NOMO-1 treated with DMSO at 0.1 percent for 48 hours (cell line): ENCODE data around the gene SMARCA4.

Experiments
- DNase-seq: peaks from one replicate; lab custom pipeline; 2025; ENCODE audit not compliant: unreplicated experiment; lab: John Stamatoyannopoulos, UW

The SMARCA4 gene

DNA sequence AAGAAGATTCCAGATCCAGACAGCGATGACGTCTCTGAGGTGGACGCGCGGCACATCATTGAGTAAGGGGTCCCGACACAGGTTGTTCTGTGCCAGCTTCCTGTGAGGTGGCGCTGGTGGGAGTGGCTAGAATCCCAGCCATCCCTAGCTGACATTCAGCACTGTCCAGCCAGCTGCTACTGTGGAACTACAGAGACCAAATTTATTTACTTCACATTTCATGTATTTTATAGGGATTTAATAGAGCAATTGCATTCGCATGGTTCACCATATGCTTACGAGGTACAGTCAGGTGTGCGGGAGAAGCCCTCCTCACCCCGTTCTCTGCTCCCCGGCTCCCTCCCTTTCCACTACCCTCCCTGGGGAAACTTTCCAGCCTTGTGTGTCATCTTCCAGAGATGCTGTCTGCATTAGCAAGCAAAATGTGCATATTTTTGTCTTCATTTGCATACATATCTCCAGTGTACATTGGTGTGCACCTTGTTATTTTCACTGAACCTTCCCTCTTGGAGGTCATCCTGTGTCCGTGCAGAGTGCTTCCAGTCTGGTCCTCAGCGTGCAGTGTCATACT is 47.2 kb downstream of the SMARCA4 start:
- no peak for DNase-seq

DNA sequence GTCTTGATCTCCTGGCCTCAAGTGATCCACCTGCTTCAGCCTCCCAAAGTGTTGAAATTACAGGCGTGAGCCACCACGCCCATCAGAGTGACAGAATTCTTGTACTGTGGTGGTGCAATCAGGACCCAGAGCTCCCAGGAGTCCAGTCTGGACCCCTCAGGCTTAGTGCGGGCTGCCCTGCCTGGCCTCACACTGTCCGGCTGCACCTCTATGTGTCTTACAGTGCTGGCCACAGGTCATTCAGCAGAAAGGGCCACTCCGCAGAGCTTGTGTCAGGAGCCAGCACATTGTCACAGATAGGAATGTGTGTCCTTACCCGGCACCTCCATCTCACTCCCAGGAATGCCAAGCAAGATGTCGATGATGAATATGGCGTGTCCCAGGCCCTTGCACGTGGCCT is 49.2 kb downstream of the SMARCA4 start:
- DNase-seq = no peak

DNA sequence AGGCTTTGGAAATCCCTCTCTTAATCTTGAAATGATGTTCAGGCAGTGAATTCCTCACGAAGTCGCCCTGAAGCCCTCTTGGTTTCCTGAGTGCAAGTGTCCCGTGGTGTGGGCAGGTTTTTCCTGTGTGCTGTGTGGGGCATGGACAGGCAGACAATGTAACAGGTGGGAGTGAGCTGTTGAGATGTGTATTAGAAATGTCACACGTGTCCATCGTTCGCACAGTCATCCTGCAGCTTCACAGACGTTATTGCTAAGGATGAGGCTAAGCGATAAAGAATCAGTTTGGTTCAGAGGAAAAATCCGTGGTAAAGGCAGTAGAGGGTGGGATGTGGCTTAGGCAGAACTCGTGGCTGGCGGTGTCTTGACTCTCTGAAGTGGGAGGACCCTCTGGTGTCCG is 51.7 kb downstream of the SMARCA4 start:
- no peak for DNase-seq

DNA sequence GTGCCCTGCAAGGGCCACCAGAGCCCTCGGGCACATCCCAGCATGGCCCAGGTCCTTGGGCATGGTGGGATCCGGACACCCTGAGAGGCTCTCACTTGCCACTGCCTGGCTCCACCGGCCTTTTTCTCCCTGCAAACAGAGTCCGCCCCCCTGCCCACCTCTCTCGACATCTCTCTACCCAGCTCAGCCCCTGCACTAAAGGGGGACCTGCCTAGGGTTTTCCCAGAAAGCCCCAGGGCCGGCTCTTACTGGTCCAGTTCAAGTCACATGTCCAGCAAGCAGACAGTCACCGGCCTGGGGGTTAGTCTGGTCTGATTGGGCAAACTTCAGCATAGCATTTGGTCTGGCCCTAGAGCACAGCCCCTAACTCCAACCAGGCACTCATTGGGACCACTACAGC is 52.9 kb downstream of the SMARCA4 start:
- no peak for DNase-seq

DNA sequence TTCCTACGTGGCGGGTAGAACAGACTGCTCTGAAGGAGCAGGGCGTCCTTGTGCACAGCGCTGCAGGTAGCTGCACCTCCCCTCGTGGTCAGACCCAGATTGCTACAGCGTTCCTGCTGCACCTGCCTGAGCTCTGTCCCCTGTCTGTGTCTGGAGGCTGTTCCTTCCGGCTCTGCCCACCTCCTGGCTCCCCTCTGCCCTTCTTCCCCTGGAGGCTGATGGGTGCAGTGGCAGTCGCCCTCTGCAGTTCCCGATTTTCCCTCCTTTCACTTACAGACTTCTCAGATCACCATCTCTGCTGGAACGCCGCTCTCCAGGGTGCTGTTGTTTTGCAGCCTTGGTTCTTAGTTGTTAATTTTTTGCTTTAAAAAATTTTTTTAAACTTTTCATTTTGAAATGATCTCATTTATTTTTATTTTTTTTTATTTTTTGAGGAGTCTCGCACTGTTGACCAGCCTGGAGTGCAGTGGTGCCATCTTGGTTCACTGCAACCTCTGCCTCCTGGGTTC is 53.6 kb downstream of the SMARCA4 start:
- DNase-seq = no peak

DNA sequence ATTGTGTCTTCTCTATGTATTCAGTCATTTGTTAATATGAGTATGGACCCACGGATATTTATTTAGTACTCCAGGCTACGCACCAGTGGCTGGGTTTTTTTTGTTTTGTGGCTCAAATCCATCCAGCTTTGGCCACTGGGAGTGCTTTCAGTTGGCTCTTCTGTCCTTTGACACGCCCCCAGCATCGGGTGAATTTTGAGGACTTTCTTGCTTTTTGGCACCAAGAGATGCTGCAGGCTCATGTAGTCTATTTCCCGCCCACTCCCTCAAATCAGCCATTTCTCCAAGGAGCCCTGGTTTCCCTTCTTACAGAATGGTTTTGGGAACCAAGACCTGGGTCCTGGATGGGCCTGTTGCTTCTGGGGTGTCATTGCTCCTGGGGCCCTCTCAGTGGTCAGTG is 55.8 kb downstream of the SMARCA4 start:
- DNase-seq = no peak

DNA sequence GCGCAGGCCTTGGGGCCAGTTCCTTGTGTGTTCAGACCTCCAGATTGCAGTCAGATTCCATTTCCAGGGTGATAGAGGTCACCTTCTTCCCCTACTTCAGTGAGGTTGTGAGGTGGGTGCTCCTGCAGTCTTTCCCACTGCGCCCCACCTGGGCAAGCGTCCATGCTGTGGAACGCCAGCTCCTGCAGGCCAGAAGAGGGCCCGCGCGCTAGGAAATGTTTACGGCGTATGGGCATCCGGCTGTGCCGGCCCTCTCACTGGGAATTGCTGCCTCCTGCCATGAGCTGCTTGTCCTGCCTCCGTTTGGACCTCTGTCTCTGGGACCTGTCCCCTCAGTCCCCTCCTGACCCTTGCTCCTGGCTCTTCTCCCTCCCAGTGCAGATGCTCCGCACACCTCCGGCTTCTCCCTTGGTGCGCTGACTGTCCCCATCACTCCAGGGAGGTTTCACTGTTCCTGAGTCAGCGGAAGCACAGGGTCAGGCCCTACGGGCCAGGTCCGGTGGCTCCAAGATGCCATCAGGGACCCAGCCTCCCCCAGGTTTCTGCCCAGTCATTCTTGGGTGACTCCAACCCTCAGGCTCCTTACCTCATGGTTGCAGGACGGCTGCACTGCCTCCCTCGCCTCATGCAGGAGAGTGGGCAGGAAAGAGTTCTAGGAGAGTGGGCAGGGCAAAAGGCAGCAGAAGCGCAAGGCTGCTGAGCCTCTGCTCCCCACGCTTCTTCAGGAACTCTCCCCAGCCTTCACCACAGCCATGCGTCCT is 56.6 kb downstream of the SMARCA4 start:
- no peak for DNase-seq

DNA sequence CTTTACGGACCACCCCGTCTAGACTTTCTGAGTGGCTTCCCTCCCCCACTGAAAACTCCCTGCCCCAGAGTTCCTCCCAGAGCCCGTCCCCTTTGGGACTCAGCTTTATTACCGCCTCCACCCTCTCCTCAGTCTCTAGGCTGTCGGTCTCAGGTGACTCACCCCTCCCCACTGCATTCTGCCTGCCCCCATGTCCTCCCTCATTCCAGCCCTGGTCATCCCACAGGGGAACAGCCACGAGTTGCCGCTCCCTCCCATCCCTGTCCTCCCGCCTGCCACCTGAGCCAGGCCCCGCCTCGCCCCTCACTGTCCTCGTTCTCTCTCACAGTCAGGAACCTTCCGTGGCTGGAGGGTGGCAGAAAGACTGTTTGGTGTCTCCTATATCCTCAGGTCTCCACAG is 57.3 kb downstream of the SMARCA4 start:
- DNase-seq = no peak

DNA sequence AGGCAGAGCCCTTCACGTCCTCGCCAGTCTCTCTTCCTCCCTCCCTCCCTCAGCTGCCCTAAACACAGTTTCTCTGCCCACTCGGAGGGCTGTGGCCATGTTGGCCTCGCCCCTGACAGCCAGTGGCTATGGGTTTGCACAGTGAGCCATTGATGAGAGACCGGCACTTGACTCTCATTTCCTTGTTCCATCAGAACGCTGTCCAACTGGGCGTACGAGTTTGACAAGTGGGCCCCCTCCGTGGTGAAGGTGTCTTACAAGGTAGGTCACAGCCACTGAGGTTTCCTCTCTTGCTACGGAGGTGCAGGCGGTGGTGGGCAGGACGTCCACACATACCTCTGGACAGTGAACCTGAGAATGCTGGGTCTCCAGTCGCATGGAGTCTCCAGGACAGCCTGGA is 57.9 kb downstream of the SMARCA4 start:
- DNase-seq = no peak

DNA sequence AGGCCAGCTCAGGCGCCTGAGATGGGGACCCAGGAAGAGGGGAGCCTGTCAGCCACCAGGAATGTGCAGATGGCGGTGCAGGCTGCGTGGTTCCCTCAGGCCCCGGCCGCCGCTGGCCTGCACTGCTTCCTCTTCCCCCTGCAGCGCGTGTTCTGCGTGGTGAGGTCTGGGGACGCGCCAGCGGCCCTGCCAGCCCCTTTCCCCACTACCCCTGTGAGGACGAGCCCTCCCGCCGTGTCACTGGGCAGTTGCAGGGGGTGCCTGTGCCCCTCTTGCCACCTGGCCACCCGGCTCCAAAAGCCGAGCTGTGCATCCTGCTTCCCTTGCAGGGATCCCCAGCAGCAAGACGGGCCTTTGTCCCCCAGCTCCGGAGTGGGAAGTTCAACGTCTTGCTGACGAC is 58.4 kb downstream of the SMARCA4 start:
- no peak for DNase-seq

DNA sequence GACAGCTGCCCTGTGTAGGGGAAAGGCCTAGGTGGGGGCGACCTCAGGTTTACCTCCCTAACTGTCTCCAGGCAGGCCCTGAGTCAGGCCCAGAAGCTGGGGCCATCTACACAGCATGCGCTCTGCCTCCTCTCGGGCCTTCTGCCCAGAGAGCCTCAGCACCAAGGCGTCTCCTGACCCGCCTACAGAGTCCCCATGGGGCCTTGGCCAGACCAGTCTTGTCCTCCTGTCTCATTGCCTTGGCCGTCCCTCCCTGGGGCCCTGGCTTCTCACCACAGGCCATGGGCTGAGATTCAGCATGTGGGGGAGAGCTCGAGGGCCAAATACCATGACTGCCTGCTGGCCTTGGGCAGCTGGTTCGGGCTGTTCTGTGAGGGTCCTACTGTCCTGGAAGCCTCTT is 59.0 kb downstream of the SMARCA4 start:
- DNase-seq = no peak

DNA sequence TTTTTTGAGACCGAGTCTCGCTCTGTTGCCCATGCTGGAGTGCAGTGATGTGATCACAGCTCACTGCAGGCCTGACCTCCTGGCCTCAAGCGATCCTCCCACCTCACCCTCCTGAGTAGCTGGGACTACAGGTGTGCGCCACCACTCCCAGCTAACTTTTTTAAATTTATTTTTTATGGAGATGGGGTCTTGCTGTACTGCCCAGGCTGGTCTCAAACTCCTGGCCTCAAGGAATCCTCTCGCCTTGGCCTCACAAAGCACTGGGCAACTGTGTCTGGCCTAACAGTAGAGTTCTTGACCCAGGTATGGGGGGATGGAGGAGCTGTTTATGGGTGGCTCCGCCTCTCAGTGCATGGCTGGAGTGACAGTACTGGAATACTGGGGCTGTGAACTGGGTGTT is 59.6 kb downstream of the SMARCA4 start:
- no peak for DNase-seq

DNA sequence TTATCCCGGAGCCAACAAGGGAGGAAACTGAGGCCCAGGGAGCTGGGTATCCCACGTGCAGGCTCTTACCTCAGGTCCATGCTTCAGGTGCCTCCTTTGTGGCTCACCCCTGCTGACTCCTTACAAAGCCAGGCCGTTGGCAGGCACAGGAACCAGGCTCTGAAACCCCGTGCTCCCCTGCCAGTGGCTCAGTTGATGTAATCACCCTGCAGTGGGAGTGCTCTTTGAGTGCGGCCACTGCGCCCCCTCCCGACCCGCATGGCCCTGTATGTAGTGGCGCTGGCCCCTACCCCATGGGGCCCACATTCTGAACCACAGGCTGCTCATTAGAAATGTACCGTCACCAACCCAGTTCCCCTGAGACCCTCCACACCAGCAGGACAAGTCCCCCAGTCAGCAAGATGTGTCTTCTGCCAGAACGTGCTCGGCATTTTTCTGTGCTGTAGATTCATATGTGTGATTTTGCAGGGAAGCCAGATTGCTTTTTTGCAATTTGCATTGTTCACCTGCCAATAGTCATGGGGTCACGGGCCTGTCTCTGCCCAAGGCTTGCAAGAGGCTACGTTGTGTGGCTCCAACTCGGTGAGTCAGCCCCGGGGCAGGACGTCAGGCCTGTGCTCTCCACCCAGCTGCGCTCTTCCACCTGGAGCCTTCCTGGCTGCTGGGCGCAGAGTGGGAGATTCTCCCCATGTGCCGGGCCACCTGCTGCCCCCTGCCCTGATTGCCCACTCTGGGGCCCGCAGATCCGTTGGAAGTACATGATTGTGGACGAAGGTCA is 60.3 kb downstream of the SMARCA4 start:
- DNase-seq = no peak

DNA sequence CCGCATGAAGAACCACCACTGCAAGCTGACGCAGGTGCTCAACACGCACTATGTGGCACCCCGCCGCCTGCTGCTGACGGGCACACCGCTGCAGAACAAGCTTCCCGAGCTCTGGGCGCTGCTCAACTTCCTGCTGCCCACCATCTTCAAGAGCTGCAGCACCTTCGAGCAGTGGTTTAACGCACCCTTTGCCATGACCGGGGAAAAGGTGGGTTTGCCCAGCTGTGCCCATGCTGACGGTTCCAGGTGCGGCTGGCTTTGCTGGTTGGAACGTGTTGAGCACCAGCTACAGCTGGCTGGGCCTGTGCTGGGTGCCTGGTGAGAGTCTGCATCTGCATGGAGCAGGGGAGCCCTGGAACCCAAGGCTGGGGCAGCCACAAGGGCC is 60.9 kb downstream of the SMARCA4 start:
- no peak for DNase-seq

DNA sequence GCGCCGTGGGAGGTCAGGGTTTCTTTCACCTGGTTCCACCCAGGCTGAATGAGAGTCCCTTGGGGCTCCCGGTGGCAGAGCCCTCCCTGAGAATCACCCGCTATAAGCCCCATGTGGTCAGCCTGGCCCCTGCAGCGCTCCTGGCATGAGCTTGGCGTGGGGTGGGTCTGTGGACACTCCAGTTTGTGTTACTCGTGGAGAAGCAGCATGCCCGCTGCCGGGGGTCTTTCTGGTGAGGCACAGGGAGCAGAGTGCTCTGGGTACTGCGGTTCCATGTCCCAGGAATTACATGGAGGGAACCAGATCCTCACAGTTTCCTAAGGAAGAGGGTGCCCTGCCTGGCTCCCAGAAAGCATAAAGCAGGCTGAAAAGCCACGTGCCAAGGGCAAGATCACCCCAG is 62.2 kb downstream of the SMARCA4 start:
- no peak for DNase-seq

DNA sequence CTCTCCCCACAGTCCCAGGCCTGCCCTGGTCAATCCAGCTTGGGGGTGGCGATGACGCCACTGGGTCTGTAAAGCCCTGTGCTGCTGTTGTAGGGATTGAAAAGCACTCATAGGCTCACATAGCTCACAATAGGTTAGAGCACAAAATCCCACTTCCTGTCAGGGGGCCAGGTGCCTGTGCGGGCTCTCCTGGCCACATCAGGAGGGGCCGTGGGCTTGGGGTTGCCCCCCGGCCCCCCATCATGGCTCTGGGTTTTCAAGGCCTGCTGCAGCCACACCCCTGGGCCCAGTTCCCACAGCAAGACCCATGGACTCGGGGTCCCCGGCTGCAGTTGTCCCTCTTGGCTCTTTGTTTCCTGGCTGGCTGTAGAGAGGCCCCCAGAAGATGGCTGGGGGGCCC is 62.9 kb downstream of the SMARCA4 start:
- no peak for DNase-seq

DNA sequence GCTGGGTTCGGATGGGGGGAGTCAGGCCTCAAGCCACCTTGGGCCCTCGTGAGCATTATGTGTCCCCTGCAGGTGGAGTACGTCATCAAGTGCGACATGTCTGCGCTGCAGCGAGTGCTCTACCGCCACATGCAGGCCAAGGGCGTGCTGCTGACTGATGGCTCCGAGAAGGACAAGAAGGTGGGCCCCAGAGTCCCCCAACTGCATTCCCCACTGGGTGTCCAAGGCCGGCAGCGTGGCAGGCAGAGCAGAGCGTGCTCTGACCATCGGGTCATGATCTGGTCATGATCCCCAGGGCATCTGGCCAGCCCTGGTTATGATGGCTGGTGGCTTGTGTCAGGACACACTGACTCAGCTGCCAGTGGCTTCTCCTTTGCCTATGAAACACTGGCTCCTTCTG is 63.4 kb downstream of the SMARCA4 start:
- no peak for DNase-seq

DNA sequence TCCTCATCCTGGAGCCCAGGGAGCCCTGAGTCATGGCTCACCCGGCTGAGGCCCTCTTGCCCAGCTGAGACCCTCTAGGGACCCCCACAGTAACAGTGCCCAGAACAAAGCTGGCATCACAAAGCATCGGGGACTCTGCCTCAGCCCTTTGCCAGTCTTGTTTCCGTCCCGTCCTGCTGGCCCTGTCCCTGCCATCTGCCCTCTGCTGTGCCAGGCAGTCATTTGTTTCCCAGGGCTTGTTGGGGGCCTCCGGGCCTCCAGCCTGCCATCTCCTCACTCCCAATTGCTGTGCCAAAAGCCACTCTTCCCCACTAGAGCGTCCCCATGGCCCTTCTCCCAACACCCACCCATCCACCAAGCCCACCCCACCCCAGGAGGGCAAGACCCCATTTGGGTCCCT is 64.2 kb downstream of the SMARCA4 start:
- no peak for DNase-seq

DNA sequence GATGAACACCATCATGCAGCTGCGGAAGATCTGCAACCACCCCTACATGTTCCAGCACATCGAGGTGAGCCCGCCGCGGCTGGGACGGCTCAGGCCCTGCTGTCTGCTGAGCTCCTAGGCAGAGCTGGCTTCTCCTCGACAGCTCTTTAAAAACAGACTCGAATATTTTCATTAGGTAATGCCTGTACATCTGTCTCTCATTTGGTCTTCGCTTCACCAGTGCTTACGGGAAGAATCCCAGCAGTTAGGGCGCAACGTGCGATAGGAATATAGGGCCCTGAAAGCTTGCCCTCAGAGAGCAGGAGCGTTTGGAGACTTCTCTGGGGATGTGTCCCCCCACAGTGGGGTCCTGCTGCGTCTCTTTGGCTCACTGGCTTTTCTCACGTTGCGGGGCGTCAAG is 64.6 kb downstream of the SMARCA4 start:
- no peak for DNase-seq

DNA sequence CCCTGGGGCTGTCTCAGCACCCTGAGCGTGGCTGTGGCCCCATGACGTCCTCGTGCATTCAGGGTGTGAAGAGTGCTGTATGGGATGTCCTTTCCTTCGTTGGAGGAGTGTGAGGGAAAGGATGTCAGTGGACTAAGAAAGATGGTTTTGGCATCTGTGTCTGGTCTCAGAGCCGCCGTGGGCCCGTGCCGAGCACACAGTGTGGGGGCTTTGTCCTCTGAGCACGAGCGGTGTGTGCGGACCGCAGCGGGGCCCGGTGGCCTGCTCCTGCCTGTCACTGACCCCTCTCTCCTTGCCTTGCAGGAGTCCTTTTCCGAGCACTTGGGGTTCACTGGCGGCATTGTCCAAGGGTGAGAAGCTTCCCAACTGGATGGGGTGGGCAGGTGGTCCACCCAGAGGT is 65.2 kb downstream of the SMARCA4 start:
- no peak for DNase-seq

DNA sequence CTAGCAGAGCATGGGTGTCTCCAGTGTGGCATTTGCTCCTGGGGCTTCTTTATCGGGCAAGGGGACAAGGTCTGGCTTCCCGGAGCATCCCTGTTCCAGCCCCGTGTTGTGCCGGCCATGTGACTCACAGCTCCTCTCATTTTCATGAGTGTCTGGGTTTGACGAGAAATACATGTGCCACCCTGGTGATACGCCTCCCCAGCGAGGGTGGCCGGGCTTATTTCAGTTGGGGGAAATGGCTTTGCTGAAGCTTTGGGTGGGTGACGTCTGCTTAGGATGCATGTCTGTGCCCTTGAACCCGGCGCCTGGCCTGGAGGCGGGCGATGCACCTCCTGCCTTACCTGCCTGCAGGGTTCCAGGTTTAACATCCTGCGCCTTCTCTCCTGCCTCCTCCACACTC is 66.6 kb downstream of the SMARCA4 start:
- no peak for DNase-seq

DNA sequence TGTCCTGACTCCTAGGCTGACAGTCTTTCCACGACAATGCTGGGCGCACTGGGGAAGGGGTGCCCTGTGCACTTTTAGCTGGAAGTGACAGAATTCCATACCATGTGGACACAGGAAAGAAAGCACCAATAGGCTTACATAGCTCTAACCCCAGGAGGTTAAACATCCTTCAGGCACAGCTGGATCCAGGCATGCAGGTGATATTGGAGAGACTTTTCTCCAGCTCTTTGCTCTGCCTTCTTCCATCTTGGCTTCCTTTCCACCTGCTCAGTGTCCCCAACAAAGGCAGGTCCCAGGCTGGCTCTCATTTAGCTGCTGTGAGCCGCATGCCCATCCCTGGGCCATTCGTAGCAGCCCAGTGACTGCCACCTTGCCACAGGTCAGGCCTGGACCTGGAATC is 67.3 kb downstream of the SMARCA4 start:
- no peak for DNase-seq
